Tibial nerve (tissue), 4 donors: Measurements from ENCODE around the gene MBTPS2.

Experiments
- EP300 ChIP-seq, 2 donors: sonication (generic); formaldehyde crosslinking; IDR thresholded peaks; one replicate each; pipeline ENCODE4 v1.6.1; 2017; ENCODE audit warnings: antibody characterized with exemption in 2 of 2, mild to moderate bottlenecking in 1 of 2
- POLR2A ChIP-seq, 2 donors: fragments of 450-650 bp; IDR thresholded peaks; one replicate each; pipeline ENCODE4 v1.6.1; 2017; ENCODE audit warnings: antibody characterized with exemption in 2 of 2, mild to moderate bottlenecking in 2 of 2, moderate library complexity in 2 of 2
- TF ChIP-seq, protein P1 (sequence below), 5 experiments: fragments of 200-600 bp in 3 of 5; fragments of 450-650 bp in 2 of 5; sonication (generic) in 3 of 5; IDR thresholded peaks; one replicate each; pipeline ENCODE4 v1.5.1; 2016 to 2019; ENCODE audit warnings: antibody characterized with exemption in 5 of 5, mild to moderate bottlenecking in 3 of 5, moderate library complexity in 2 of 5

DNA sequence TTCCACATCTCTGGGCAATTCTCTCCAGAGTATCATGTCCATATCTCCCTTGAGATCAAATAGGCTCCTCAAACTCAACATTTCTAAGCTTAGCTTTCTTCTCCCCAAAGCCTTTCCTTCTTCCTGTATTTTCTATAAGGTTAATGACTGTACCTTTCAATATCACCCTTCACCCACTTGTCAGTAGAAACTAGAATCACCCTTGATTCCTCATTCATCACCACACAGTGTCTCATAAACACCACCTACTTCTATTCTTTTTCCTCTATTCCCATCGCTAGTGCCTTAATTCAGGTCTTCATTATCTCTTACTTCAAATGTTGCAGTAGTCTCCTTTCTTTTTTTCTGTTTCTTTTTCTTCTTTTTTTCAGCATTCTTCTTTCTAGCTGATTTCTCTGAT, 72.8 kb downstream of the MBTPS2 start:
- TF ChIP-seq POLR2A (IDR thresholded peaks at IDR 0.05) (no peak), EP300 (IDR thresholded peaks at IDR 0.05) (no peak)
- TF ChIP-seq, protein P1, sequence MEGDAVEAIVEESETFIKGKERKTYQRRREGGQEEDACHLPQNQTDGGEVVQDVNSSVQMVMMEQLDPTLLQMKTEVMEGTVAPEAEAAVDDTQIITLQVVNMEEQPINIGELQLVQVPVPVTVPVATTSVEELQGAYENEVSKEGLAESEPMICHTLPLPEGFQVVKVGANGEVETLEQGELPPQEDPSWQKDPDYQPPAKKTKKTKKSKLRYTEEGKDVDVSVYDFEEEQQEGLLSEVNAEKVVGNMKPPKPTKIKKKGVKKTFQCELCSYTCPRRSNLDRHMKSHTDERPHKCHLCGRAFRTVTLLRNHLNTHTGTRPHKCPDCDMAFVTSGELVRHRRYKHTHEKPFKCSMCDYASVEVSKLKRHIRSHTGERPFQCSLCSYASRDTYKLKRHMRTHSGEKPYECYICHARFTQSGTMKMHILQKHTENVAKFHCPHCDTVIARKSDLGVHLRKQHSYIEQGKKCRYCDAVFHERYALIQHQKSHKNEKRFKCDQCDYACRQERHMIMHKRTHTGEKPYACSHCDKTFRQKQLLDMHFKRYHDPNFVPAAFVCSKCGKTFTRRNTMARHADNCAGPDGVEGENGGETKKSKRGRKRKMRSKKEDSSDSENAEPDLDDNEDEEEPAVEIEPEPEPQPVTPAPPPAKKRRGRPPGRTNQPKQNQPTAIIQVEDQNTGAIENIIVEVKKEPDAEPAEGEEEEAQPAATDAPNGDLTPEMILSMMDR (IDR thresholded peaks at IDR 0.05), result no peak
